Measurements from ENCODE around the gene SMAD3.

The SMAD3 gene

DNA sequence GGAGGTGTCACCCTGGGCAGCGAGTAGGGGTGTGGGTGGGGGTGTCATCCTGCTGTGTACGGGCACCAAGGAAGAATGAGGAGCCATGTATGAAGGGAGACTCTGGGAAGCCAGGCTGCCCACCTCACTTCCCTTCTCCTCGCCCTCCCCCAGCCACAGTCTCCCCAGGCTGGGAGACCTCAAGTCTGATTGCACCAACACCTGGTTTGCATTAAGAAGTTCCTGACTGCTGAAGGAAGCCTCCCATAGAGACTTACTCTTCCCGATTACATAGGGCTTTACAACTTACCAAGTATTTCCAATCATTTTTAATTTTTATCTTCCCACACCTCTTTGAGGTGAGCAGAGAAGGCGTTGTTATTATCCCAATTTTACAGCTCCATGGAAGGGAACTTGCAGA, 29.5 kb upstream of the SMAD3 start:
- in situ Hi-C loops (cut with HindIII; ENCODE audit: low sequenced_read_pairs), result no loop called here
- H3K4me3 ChIP-seq (ENCODE audit: low read depth, low read length), result no peak overlapping the region
- DNase-seq (ENCODE audit: low read depth), result no peak
- TF ChIP-seq, protein P1, sequence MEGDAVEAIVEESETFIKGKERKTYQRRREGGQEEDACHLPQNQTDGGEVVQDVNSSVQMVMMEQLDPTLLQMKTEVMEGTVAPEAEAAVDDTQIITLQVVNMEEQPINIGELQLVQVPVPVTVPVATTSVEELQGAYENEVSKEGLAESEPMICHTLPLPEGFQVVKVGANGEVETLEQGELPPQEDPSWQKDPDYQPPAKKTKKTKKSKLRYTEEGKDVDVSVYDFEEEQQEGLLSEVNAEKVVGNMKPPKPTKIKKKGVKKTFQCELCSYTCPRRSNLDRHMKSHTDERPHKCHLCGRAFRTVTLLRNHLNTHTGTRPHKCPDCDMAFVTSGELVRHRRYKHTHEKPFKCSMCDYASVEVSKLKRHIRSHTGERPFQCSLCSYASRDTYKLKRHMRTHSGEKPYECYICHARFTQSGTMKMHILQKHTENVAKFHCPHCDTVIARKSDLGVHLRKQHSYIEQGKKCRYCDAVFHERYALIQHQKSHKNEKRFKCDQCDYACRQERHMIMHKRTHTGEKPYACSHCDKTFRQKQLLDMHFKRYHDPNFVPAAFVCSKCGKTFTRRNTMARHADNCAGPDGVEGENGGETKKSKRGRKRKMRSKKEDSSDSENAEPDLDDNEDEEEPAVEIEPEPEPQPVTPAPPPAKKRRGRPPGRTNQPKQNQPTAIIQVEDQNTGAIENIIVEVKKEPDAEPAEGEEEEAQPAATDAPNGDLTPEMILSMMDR (IDR thresholded peaks at IDR 0.05; ENCODE audit: low read depth, low read length, missing control alignments), result no peak

DNA sequence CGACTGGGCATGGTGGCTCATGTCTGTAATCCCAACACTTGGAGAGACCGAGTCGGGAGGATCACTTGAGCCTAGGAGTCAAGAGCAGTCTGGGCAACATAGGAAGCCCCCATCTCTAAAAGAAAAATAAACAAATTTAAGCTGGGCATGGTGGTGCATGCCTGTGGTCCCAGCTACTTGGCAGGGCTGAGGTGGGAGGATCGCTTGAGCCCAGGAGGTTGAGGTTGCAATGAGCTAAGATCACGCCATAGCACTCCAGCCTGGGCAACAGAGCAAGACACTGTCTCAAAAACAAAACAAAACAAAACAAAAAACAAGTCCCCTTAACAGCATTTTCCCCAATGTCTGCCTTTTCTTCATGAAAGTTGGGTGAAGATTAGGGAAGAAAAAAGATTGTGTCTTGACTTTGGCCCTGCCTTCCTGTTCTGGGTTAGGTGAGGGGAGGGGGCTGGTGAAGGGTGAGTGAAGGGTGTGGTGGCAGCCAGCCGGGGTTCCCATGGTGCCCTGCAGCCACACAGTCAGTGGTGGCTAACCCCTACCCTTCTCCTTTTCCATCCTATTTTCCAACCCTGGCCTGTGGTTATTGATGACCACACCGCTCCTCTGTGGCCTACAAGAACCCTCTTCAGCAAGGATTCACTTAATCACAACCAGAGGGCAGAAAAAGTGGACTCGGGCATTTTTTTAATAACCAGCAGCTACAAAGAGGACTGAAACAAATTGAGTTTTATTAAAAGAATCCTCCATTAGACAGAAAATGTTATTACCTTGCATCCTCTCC, 28.4 kb upstream of the SMAD3 start:
- TF ChIP-seq, protein P1 (IDR thresholded peaks at IDR 0.05; ENCODE audit: low read depth, low read length, missing control alignments), result no peak
- DNase-seq (ENCODE audit: low read depth), result no peak
- H3K4me3 ChIP-seq (ENCODE audit: low read depth, low read length), result no peak overlapping the region
- in situ Hi-C loops (cut with HindIII; ENCODE audit: low sequenced_read_pairs), result no loop called here

- H3K4me3 ChIP-seq (ENCODE audit: low read depth, low read length), result no peak overlapping the region
- TF ChIP-seq, protein P1 (IDR thresholded peaks at IDR 0.05; ENCODE audit: low read depth, low read length, missing control alignments), result no peak
- in situ Hi-C loops (cut with HindIII; ENCODE audit: low sequenced_read_pairs), result no loop called here
- no peak for DNase-seq (ENCODE audit: low read depth)
Measured at GRCh38 chr15:67037694-67038093, 27.7 kb upstream of the SMAD3 start.

DNA sequence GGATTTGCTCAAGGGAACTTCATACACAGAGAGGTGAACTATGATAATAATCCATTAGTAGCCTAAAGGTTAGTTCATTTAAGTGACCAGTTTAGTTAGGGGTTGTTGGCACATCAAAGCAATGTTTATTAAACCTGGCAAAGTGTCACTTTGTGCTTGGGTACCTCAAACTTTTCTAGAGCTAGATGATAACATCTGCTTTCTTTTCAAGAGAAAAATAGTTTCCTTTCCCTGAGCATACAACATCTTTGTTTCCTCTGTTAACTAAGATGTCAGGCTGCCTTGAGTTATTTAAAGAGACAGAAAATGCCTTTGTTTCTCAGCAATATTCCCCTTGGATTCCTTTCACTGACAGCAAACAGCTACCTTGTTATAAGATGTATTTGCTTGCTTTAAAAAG, 26.7 kb upstream of the SMAD3 start:
- DNase-seq (ENCODE audit: low read depth), result no peak
- no peak overlapping the region for H3K4me3 ChIP-seq (ENCODE audit: low read depth, low read length)
- in situ Hi-C loops (cut with HindIII; ENCODE audit: low sequenced_read_pairs), result no loop called here
- TF ChIP-seq, protein P1 (IDR thresholded peaks at IDR 0.05; ENCODE audit: low read depth, low read length, missing control alignments), result no peak

DNA sequence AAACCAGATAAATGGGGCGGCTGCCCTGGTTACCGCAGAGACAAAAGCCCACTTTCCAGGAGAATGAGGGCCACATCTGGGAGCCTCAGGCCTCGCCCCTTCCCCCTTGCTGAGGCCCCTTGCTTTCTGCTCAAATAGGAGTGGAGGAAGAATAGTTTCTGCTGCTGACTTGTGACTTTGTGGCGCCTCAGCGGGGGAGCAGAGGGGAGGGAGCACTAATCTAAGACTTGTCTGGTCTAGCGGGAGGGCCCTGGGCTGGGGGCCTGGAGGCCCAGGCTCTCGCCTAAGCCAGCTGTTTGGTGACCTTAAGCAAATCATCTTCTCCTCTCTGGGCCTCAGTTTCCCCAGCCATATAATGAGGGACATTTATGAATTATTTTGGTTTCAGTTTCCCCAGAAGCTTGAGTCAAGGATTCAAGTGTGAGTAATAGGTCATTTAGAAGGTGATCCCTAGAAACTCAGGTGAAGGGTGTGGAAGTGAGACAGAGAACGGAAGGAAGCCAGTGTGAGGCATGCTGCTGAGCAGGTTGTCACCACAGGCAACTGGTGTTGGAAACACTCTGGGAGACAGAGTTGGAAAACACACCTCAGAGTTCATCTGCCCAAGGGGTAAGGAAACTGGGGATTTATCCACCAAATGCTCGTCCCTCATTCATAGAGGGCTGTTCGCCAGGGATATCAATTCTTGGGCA, 25.9 kb upstream of the SMAD3 start:
- TF ChIP-seq, protein P1 (IDR thresholded peaks at IDR 0.05; ENCODE audit: low read depth, low read length, missing control alignments), result no peak
- H3K4me3 ChIP-seq (ENCODE audit: low read depth, low read length), result no peak overlapping the region
- no peak for DNase-seq (ENCODE audit: low read depth)
- in situ Hi-C loops (cut with HindIII; ENCODE audit: low sequenced_read_pairs), result no loop called here

- H3K4me3 ChIP-seq (ENCODE audit: low read depth, low read length), result no peak overlapping the region
- in situ Hi-C loops (cut with HindIII; ENCODE audit: low sequenced_read_pairs), result no loop called here
- DNase-seq (ENCODE audit: low read depth), result no peak
- TF ChIP-seq, protein P1 (IDR thresholded peaks at IDR 0.05; ENCODE audit: low read depth, low read length, missing control alignments), result no peak
Measured at GRCh38 chr15:67040277-67040676, 25.1 kb upstream of the SMAD3 start.
